ENCODE results near the gene RBM6.

DNA sequence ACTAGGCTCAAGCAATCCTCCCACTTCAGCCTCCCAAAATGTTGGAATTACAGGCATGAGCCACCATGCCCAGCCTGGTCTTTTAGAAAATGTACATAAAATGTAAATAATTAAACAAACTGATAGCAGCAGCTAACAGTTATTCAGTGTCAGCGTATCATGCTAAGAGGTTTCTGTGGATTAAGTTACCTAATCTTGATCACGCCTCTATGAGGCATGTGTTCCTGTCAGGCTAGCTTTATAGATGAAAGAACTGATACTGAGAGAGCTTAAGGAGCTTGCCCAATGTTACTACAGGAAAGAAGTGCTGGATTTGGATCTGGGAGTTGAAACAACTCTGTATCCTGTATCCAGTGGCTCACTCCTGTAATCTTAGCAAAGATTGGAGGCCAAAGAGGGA is 25.0 kb upstream of the RBM6 start:
- TF ChIP-seq SCRT1 (tag by site-specific recombination; IDR thresholded peaks at IDR 0.05; ENCODE audit: borderline replicate concordance) (no peak), ZNF146 (tag by site-specific recombination; IDR thresholded peaks at IDR 0.05) (no peak), ZNF555 (tag by site-specific recombination; conservative IDR thresholded peaks at IDR 0.05) (no peak), ZNF394 (tag by site-specific recombination; IDR thresholded peaks at IDR 0.05; ENCODE audit: borderline replicate concordance) (no peak), CTCF (tag by site-specific recombination; IDR thresholded peaks at IDR 0.05) (no peak), ZNF121 (tag by site-specific recombination; IDR thresholded peaks at IDR 0.05) (no peak), ZNF707 (tag by site-specific recombination; IDR thresholded peaks at IDR 0.05) (no peak), SETDB1 (IDR thresholded peaks at IDR 0.05; ENCODE audit: insufficient read length, low read length) (no peak), ZNF24 (tag by site-specific recombination; IDR thresholded peaks at IDR 0.05) (no peak), ZNF280D (tag by site-specific recombination; IDR thresholded peaks at IDR 0.05) (no peak), ZBTB17 (tag by site-specific recombination; IDR thresholded peaks at IDR 0.05) (0 out of 2 replicates have a peak, but pooled peaks have one; percentile 15)
- TF ChIP-seq, protein P1, sequence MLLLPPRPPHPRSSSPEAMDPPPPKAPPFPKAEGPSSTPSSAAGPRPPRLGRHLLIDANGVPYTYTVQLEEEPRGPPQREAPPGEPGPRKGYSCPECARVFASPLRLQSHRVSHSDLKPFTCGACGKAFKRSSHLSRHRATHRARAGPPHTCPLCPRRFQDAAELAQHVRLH (tag by site-specific recombination; IDR thresholded peaks at IDR 0.05) = no peak
- TF ChIP-seq, protein P2, sequence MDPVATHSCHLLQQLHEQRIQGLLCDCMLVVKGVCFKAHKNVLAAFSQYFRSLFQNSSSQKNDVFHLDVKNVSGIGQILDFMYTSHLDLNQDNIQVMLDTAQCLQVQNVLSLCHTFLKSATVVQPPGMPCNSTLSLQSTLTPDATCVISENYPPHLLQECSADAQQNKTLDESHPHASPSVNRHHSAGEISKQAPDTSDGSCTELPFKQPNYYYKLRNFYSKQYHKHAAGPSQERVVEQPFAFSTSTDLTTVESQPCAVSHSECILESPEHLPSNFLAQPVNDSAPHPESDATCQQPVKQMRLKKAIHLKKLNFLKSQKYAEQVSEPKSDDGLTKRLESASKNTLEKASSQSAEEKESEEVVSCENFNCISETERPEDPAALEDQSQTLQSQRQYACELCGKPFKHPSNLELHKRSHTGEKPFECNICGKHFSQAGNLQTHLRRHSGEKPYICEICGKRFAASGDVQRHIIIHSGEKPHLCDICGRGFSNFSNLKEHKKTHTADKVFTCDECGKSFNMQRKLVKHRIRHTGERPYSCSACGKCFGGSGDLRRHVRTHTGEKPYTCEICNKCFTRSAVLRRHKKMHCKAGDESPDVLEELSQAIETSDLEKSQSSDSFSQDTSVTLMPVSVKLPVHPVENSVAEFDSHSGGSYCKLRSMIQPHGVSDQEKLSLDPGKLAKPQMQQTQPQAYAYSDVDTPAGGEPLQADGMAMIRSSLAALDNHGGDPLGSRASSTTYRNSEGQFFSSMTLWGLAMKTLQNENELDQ (tag by site-specific recombination; IDR thresholded peaks at IDR 0.05; ENCODE audit: low read depth) = no peak

All from HEK293 (cell line).